ENCODE measurements around the gene SRC.

GRCh38 chr20:37311710-37312355 lies 34.1 kb upstream of the SRC start:
- TF ChIP-seq POLR2AphosphoS5 (IDR thresholded peaks at IDR 0.05; ENCODE audit: low read depth, low read length) (no peak), TAF1 (IDR thresholded peaks at IDR 0.05; ENCODE audit: borderline replicate concordance, insufficient read depth, low read length) (no peak), SIN3A (IDR thresholded peaks at IDR 0.05; ENCODE audit: borderline replicate concordance, insufficient read depth, low read length) (no peak)
